ENCODE results near the gene MYOCD. TPM values are rescaled to one million over a fixed set of nuclear protein-coding genes. Genes with fewer than 3 reads are reported as not detected.

MYOCD gene
- total RNA-seq, 1 experiment from 2014 or later: not detected

- Histone ChIP-seq H3K9me3 (ENCODE audit: control insufficient read depth, insufficient read depth, low read depth, low read length) (no peaks in the 10 kb centered on the region), H3K4me1 (ENCODE audit: control insufficient read depth, insufficient read depth, low read length) (no peaks in the 10 kb centered on the region), H3K4me3 (ENCODE audit: low read depth in 2 of 2, low read length in 2 of 2) (no peak overlapping the region), H3K27ac (ENCODE audit: low read length) (no peak overlapping the region), H3K36me3 (ENCODE audit: control insufficient read depth, insufficient read depth, low read length) (no peaks in the 10 kb centered on the region), H3K27me3 (ENCODE audit: control insufficient read depth, insufficient read depth, low read length) (no peaks in the 10 kb centered on the region)
- ChIA-PET CTCF (no interaction called here), POLR2A (no interaction called here)
- no TSS peak for BruUV-seq (replicated peaks)
- ATAC-seq (no peak), DNase-seq (ENCODE audit: low read depth, low spot score) (no peak)
- in situ Hi-C loops (cut with HindIII; ENCODE audit: low pct_unique_long_range_greater_than_20kb, low sequenced_read_pairs): no loop called here
- TF ChIP-seq, protein P1, sequence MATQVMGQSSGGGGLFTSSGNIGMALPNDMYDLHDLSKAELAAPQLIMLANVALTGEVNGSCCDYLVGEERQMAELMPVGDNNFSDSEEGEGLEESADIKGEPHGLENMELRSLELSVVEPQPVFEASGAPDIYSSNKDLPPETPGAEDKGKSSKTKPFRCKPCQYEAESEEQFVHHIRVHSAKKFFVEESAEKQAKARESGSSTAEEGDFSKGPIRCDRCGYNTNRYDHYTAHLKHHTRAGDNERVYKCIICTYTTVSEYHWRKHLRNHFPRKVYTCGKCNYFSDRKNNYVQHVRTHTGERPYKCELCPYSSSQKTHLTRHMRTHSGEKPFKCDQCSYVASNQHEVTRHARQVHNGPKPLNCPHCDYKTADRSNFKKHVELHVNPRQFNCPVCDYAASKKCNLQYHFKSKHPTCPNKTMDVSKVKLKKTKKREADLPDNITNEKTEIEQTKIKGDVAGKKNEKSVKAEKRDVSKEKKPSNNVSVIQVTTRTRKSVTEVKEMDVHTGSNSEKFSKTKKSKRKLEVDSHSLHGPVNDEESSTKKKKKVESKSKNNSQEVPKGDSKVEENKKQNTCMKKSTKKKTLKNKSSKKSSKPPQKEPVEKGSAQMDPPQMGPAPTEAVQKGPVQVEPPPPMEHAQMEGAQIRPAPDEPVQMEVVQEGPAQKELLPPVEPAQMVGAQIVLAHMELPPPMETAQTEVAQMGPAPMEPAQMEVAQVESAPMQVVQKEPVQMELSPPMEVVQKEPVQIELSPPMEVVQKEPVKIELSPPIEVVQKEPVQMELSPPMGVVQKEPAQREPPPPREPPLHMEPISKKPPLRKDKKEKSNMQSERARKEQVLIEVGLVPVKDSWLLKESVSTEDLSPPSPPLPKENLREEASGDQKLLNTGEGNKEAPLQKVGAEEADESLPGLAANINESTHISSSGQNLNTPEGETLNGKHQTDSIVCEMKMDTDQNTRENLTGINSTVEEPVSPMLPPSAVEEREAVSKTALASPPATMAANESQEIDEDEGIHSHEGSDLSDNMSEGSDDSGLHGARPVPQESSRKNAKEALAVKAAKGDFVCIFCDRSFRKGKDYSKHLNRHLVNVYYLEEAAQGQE (IDR thresholded peaks at IDR 0.05; ENCODE audit: insufficient read depth in 1 of 2, low read depth in 2 of 2, low read length in 1 of 2): no peak
- no peak for TF ChIP-seq SIN3A (IDR thresholded peaks at IDR 0.05; ENCODE audit: borderline replicate concordance, insufficient read depth, low read depth, low read length)
- no peak for TF ChIP-seq TCF7L2 (IDR thresholded peaks at IDR 0.05; ENCODE audit: low read depth, low read length)
- TF ChIP-seq CTCF (IDR thresholded peaks at IDR 0.05): no peak
- no peak for TF ChIP-seq POLR2AphosphoS5 (IDR thresholded peaks at IDR 0.05; ENCODE audit: low read depth, low read length)
- intact Hi-C loops (cut with micrococcal nuclease; ENCODE audit: unreplicated experiment): no loop called here
Measured at GRCh38 chr17:12642034-12642433, 23.7 kb upstream of the MYOCD start.

GRCh38 chr17:12643822-12644221, 21.9 kb upstream of the MYOCD start:
- Histone ChIP-seq H3K27me3 (ENCODE audit: control insufficient read depth, insufficient read depth, low read length) (no peaks in the 10 kb centered on the region), H3K9me3 (ENCODE audit: control insufficient read depth, insufficient read depth, low read depth, low read length) (no peaks in the 10 kb centered on the region), H3K36me3 (ENCODE audit: control insufficient read depth, insufficient read depth, low read length) (no peaks in the 10 kb centered on the region), H3K27ac (ENCODE audit: low read length) (no peak overlapping the region), H3K4me3 (ENCODE audit: low read depth in 2 of 2, low read length in 2 of 2) (no peak overlapping the region), H3K4me1 (ENCODE audit: control insufficient read depth, insufficient read depth, low read length) (no peaks in the 10 kb centered on the region)
- BruUV-seq (replicated peaks): no TSS peak
- ChIA-PET CTCF (no interaction called here), POLR2A (no interaction called here)
- ATAC-seq: no peak
- in situ Hi-C loops (cut with HindIII; ENCODE audit: low pct_unique_long_range_greater_than_20kb, low sequenced_read_pairs): no loop called here
- no peak for TF ChIP-seq SIN3A (IDR thresholded peaks at IDR 0.05; ENCODE audit: borderline replicate concordance, insufficient read depth, low read depth, low read length)
- no peak for TF ChIP-seq CTCF (IDR thresholded peaks at IDR 0.05)
- TF ChIP-seq, protein P1 (IDR thresholded peaks at IDR 0.05; ENCODE audit: insufficient read depth in 1 of 2, low read depth in 2 of 2, low read length in 1 of 2): no peak
- no peak for TF ChIP-seq POLR2AphosphoS5 (IDR thresholded peaks at IDR 0.05; ENCODE audit: low read depth, low read length)
- TF ChIP-seq TCF7L2 (IDR thresholded peaks at IDR 0.05; ENCODE audit: low read depth, low read length): no peak
- intact Hi-C loops (cut with micrococcal nuclease; ENCODE audit: unreplicated experiment): no loop called here
- DNase-seq (ENCODE audit: low read depth, low spot score): no peak

Data from Panc1 (cell line).